ENCODE results near the gene SPSB3.
"Not testable (repeated sequence)": the region's sequence is repeated elsewhere in the genome, so short reads cannot be mapped to it uniquely, and the experiment has no call there.

Gene SPSB3

DNA sequence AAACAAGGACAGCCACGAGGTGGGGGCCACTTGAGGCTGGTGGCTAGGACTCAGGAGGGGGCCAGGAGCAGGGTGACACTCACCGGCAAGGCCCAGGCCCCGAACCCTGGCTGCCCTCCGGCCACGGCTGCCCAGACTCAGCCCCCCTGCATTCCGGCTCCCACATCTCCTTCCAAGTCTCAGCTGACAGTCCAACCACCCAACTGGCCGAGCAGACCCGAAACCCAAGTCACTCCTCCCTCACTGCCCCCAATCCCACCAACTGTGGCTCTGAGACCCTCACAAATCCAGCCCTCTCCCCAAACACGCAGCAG is 34.9 kb upstream of the SPSB3 start:
- in situ Hi-C loops (cut with HindIII; ENCODE audit: low sequenced_read_pairs) = no loop called here

DNA sequence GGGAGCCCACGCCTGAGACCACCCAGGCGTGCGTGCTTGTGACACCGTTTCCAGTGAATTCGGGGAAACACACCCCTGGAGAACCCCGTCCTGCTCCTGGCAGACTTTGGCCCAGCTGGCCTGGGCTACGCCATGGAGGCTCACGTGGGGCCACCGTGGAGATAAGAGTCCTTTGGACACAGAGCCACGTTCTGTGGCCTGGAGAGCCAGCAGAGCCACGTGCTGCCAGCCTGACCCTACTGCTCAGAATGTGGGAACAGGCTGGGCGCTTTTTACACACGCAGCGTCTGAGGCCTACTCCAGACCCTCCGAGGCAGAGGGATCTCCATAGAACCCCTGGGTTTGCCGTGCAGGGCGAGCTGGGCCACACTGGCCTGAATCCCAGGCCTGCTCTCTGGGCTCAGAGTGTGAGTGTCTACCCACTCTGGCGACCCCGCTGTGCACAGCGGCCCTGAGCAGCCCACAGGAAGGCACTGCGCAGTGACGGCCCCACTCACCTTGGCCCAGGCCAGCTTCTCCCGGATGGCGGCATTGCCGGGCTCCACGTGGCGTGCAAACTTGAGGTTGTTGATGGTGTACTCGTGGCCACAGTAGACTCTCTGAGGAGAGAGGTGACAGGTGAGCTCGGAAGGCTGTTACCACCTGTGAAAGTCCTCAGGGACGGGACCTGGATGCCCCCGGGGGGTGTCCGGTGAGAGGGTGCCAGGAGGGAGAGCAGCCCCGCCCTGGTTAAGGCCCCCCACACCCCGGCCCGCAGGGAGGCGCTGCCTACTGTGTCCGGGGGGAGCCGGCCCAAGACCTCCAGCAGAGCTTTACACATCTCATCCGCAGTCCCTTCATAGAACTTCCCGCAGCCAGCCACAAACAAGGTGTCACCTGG is 34.3 kb upstream of the SPSB3 start:
- in situ Hi-C loops (cut with HindIII; ENCODE audit: low sequenced_read_pairs) = no loop called here

DNA sequence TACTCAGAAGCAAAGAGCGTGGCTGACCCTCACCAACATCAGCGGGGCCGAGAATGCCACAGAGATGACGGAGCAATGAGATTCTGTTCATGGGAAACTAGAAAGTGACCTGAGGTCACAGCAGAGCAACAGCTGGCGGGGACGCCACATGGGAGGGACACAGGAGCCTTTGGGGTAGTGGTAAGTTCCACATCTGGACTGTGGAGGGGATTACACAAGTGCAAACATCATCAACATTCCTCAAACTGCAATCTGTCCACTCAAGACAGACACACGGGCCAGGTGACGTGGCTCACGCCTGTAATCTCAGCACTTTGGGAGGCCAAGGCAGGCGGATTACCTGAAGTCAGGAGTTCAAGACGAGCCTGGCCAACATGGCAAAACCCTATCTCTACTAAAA is 33.1 kb upstream of the SPSB3 start:
- in situ Hi-C loops (cut with HindIII; ENCODE audit: low sequenced_read_pairs) = no loop called here

DNA sequence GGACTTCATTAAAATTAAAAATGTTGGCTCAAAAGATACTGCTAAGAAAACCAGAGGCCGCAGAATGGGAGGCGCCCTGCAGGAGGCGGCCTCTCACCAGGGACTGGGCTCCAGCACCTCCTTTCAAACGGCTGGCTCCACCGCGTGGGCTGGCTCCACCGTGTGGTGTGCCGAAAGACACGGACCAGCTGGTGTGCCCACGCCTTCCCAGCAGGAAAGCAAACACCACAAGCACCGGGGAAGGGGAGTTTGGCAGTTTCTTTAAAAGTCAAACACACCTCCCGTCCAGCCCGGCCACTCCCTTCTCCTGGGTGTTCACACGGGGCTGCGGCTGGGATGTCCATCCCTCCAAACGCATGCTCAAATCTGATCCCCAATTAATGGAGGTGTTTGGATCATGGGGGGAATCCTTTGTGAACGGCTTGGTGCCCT is 30.4 kb upstream of the SPSB3 start:
- in situ Hi-C loops (cut with HindIII; ENCODE audit: low sequenced_read_pairs) = no loop called here

DNA sequence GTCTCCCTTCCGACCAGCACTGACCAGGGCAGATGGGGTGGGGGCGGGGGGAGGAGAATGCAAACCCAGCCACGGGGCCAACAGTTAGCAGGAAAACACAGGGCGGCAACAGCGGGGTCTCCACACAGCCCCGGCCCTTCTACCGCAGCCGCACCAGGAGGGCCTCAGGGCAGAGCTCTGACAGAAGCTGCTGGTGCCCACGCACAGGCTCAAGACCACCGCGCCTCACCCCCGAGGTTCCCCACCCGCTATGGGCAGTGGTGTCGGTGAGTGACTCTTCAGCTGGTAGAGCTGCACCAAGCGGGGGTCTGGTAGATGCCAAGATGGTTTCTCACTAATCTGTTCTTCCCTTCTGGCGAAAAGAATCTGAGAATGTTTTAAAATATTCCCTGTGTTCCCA is 28.2 kb upstream of the SPSB3 start:
- in situ Hi-C loops (cut with HindIII; ENCODE audit: low sequenced_read_pairs) = no loop called here

DNA sequence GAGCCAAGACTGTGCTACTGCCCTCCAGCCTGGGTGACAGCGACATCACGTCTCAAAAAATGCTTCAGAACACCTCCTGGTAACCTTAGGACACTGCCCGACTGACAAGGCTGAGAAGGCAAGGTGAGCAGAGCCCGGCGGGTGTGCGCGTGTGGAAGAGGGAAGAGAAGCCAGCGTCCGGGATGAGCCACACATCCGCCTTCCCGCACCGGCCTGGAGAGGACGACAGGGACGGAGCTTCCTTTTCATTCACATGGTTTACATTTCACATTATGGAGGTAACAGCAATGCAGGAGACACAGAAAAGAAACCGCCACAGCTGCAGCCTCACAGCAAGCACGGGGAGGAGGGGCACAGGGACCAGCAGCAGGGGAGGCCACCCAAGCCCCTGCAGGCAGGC is 27.7 kb upstream of the SPSB3 start:
- in situ Hi-C loops (cut with HindIII; ENCODE audit: low sequenced_read_pairs) = no loop called here

DNA sequence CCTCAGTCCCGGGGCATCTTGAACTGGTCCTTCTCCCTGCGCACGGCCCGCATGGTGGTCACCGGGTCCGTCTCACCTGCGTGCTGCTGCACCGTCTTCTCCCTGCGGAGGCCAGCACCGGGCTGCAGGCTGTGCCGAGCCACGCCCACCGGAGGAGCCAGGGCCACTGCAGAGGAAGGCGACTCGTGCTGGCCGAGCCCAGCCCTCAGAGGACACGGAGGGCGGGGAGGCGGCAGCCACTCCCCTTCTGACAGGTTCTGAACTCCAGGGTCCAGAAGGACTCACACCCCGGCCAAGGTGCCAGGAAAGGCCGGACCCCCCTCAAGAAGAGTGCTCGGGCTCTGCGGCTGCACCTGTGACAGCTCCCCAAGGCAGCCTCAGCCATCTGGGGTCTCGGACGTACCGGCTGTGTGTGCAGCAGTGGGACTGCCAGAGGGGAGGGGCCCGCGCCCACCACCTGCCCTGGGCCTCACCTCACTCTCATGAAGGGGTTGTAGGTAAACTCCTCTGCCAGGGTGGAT is 27.0 kb upstream of the SPSB3 start:
- in situ Hi-C loops (cut with HindIII; ENCODE audit: low sequenced_read_pairs) = no loop called here

DNA sequence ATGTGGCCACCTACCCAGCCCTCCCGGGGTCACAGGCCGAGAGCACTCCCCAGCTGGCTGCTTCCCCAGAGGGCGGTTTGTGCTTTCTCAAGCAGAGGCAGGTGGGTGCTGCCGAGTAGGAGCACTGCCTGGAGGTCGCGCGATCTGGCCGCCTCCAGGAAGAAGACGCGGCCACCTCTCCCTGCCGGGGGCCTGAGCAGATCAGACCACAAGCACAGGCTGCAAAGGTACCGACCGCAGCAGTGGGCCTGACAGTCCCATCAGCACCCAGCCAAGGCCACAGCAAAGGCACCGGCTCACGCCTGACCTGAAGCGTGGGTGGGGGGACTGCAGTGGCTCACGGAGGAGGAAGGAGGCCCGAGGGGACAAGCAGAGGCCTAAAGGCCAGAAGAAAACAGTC is 26.3 kb upstream of the SPSB3 start:
- in situ Hi-C loops (cut with HindIII; ENCODE audit: low sequenced_read_pairs) = no loop called here

DNA sequence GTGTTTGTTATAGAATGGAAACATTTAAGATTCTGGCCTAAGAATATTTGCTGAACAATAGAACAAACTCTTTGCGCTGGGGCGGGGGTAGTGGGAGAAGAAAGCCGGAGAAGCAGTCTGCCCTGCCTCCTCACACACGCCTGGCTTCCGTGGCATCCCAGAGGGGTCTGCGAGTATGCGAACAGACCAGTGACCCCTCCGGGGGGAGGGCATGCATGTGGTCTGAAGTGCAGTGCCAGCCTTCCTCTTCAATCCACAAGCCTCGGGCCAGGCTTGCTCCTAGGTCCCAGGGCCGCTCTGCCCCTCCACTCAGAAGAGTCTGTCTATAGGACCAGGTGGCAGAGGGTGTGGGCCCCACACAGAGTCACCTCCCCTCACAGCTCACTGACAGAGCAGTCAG is 25.3 kb upstream of the SPSB3 start:
- in situ Hi-C loops (cut with HindIII; ENCODE audit: low sequenced_read_pairs) = no loop called here

DNA sequence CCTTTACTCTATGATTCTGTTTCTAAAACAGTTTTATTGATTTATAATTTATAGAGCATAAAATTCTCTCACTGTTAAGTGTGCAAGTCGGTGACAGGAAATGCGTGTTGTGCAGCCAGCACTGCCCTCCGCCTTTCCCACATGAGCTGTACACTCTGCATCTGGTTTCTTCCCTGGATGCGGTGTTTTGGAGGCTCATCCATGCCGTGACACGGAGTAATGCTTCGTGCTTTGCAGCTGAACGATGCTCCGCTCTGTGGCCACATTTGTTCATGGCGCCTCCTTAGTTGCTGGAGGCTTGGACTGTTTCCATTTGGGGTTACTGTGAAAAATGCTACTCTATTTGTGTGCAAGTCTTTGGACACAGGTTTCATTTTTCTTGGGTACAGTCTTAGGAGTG is 18.3 kb upstream of the SPSB3 start:
- in situ Hi-C loops (cut with HindIII; ENCODE audit: low sequenced_read_pairs) = no loop called here

DNA sequence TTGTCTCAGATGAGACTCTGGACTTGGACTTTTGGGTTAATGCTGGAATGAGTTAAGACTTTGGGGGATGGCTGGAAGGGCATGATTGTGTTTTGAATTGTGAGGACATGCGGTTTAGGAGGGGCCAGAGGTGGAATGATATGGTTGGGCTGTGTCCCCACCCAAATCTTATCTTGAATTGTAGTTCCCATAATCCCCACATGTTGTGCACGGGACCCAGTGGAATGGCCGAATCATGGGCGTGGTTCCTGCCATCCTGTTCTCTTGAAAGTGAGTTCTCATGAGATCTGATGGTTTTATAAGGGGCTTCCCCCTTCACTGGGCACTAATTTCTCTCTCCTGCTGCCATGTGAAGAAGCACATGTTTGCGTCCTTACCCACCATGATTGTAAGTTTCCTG is 16.9 kb upstream of the SPSB3 start:
- in situ Hi-C loops (cut with HindIII; ENCODE audit: low sequenced_read_pairs) = not testable (repeated sequence)

DNA sequence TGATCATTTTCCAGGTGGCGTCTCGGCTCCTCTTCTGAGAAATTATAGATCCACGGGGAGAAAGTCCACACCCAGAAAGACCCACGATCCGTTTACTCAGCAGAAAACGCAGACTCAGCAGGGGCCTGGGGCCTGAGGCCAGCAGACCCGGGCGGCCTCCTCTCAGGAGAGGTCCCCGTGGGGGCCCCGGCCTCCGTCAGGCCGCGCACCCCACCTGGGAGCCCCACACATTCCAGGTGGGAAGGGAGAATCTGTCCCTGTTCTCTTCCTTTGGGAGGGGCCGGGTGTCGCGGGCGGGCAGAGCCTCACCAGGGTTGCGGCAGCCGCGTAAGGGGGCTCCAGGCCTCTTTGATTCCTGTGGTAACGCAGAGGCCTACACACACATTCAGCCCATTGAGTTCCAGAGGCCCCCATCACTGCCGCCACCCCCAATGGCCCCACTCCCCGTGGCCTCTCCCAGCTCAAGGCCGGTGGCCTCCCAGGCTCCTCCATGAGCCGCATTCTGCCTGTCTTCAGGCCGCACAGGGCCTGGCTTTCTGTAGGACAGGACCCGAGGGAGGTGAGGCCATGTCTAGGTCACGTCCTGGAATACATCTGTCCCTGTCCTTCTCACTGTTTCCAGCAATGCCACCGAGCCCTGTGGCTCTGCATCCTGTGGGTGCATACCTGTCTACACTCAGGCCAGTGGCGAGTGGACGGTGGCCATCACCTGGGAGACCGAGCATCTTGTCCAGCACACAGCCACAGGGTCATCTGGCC is 12.7 kb upstream of the SPSB3 start:
- in situ Hi-C loops (cut with HindIII; ENCODE audit: low sequenced_read_pairs) = no loop called here

DNA sequence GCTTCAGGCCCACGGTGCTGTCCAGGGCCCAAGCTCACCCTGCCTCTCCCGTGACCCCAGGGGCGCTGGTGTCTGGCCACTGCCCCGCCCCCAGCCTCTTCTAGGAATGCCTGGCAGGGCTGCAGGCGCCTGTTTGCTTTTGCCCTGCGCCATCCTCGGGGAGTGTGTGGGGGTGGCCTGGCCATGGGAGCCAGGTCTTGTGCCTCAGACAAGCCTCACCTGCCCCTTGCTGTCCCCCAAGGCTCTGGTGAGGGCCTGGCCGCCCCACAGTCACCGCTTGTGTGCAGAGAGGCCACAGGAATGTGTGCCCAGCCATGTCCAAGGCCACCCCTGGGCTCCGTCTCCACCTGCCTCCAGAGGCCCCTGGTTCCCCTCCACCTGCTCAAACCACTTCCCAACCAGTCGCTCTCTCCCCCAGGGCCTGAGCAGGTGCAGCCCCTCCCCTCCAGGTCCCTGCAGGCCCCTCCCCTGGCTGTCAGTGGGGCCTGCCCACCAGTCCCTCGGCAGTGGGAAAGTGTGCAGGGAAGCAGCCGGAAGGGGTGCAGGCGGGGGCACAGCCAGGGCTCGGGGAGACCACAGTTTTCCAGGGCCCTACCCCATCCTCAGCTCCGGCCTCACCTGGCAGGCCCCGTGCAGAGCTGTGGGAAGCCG is 12.0 kb upstream of the SPSB3 start:
- in situ Hi-C loops (cut with HindIII; ENCODE audit: low sequenced_read_pairs) = no loop called here

DNA sequence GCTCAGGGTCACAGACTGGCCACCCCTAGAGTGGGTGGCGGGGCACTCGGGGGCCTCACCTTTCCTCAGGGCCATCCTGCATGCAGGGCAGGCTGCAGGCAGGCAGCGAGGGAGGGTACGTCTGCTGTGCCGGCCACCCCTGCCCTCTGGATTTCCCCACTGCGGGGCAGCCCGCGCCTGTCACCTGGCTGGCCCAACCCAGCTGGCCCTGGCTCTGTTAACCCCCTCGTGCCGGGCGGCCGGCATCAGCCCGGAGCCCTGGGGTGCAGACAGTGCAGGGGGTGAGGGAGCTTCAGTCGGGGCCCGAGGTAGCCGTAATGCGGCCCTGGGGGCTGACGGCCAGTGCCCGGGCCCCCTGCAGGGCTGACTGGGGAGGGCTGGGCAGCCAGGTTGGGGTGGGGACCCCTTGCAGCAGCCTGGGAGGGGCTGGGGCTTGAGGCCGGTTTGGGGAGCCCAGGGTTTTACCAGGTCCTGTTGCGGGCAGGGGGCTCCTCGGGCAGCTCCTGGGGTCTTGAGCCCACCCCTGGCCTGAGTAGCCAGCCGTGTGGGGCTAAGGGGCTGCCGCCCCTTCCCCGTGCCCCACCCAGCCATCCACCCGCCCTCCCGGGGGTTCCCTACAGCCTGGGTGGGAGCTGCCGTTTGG is 11.3 kb upstream of the SPSB3 start, which contains the start of gene IGFALS:
Gene IGFALS, minus strand, starts transcription at position 128 of the 643 bp plus-strand sequence. Its CDS starts 53 bp downstream, at position 75.
- in situ Hi-C loops (cut with HindIII; ENCODE audit: low sequenced_read_pairs) = no loop called here

DNA sequence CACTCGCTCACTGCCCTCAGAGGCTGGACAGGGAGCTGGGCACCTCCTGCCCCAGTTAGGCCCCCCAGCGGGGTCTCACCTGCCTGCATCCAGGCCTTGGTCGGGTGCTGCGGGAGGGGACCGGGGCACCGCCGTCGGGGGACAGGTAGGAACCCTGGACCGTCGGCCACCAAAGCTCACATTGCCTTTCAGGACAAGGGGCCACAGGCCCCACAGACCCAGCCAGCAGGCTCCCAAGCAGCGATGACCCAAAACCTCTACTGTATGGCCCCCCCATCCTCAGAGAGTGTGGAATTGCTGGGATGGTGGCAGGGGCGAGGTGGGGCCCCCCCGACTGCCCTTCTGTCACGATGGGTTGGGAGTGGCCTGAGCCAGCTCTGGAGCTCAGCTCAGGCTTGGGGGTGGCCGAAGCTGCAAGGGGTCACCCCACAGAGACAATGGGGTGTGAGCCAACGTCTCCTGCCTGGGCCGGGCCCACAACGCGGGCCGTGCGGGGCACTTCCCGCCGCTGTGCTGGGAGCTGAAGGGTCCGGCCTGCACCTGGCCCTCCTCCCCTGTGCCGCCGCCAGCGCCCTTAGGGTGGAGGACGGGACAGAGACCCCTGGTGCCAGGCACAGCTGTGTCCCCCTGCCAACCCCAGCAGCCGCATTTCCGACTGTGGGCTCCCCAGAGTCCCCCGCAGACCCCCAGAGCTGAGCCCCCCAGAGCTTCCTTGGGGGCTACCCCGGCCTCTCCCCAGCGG is 10.6 kb upstream of the SPSB3 start:
- in situ Hi-C loops (cut with HindIII; ENCODE audit: low sequenced_read_pairs) = no loop called here

DNA sequence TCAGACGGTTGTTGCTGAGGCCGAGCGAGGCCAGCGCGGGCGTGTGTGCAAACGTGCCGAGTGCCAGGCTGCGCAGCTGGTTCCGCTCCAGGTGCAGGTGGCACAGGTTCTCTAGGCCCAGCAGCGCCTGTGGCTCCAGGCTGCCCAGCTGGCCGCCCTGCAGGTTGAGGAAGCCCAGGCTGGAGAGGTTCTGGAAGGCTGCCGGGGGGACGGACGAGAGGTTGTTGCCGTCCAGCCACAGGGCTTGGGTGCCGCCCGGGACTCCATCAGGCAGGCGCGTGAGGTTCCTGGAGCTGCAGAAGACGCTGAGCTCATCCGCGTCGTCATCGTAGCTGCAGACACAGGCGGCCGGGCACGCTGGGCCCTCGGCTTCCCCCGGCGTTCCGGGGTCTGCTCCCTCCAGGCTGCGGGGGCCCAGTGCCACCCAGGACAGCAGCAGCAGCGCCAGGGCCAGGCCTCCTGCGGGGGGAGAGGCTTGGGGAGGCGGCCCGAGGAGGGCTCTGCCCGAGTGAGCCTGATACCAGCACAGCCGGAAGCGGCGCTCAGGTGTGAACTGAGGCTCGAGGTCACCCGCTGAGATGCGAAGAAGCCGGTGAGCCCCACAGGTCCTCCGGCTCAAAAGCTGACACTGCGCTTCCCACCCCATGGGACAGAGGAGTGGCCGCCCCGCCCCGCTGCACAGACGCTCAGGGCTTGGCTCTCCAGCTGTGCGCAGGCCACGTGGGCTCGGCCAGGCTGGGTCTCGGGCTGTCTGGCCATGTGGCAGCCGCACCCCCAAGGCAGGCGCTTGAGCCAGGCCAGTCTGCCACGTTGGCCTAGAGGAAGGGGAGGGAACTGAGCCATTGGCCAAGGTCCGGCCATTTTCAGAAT is 9.8 kb upstream of the SPSB3 start:
- in situ Hi-C loops (cut with HindIII; ENCODE audit: low sequenced_read_pairs) = no loop called here

DNA sequence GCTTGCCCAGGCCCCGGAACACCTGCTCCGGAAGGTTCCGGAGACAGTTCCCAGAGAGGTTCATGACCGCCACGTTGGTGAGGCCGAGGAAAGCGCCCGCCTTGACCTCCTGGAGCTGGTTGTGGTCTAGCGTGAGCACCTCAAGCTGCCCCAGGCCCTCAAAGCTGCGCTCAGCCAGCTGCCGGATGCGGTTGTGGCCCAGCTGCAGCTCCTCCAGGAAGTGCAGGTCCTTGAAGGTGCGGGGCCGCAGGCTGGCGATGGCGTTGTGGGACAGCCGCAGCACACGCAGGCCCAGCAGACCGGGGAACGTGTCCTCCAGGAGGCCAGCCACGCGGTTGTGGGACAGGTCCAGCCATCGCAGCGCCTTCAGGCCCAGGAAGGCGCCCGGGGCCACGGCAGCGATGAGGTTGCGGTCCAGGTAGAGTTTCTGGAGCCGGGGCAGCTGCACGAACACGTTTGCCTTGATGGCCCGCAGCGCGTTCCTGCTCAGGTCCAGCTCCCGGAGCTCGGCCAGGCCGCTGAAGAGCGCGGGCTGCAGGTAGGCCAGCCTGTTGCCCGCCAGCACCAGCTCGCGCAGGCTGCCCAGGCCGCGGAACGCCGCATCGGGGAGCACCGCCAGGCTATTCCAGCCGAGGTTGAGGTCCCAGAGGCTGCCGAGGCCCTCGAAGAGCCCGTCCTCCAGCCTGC is 9.0 kb upstream of the SPSB3 start:
- in situ Hi-C loops (cut with HindIII; ENCODE audit: low sequenced_read_pairs) = no loop called here

DNA sequence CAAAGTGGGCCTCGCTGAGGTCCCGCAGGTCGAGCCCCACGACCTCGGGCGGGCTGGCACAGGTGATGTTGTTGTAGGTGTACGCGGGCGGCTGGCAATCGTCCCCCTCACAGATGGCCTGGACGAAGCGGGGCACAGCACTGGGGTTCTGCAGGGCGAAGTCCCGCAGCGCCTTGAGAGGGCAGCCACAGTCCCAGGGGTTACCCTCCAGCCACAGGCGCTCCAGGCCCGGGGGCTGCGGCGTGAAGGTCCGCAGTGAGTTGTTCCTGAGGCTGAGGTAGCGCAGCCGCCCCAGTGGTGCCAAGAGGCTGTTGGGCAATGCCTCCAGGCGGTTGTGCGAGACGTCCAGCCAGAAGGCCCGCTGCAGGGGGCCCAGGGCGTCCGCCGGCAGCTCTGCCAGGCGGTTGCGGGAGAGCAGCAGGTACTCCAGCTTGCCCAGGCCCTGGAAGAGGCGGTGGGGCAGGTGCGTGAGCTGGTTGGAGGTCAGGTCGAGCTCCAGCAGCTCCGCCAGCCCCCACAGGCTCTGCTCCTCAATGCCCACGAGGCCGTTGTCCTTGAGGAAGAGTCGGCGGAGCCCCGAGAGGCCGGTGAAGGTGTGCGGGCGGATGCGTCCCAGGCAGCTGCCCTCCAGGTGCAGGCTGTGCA is 8.4 kb upstream of the SPSB3 start:
- in situ Hi-C loops (cut with HindIII; ENCODE audit: low sequenced_read_pairs) = no loop called here

Data from endothelial cell of hepatic sinusoid (primary cell).